CD4-positive, alpha-beta T cell (primary cell): ENCODE data around the gene TMC2. TPM values are rescaled to one million over a fixed set of nuclear protein-coding genes. Genes with fewer than 3 reads are reported as not detected.
A peak's percentile ranks its signal among the peaks of the same experiment; 100 is the strongest.

Experiments used
- ATAC-seq: fragments of 200-7000 bp; cut with Tn5 transposase; one replicate; pipeline ENCODE4 v1.10.0; 2022; ENCODE audit warnings: mild to moderate bottlenecking; ENCODE audit not compliant: poor library complexity
- CTCF ChIA-PET: fragments of 350-600 bp; sonication (Branson Sonifier 250); formaldehyde crosslinking; loops from one replicate; lab custom pipeline; 2021; ENCODE audit warnings: antibody characterized with exemption, inconsistent platforms; lab: Charles Lee
- POLR2A ChIA-PET: fragments of 350-600 bp; sonication (Branson Sonifier 250); formaldehyde crosslinking; loops from one replicate; lab custom pipeline; 2021; ENCODE audit warnings: antibody characterized with exemption, inconsistent platforms; lab: Charles Lee
- DNase-seq, 14 experiments: peaks; one replicate each; pipeline ENCODE4 v3.0.0-alpha.2; 2013 to 2020; ENCODE audit warnings: mixed read lengths in 2 of 14
- H3K27ac ChIP-seq, 2 donors: one replicate each; pipeline versions ENCODE4 v1.5.1 to v1.7.0; 2013; ENCODE audit warnings: low read length in 2 of 2, low read depth in 1 of 2, mild to moderate bottlenecking in 1 of 2
- H3K27me3 ChIP-seq, 2 experiments: 1 replicate in 1 of 2; 2 replicates in 1 of 2; pipeline versions ENCODE4 v1.6.1 to v1.7.0; 2013; ENCODE audit warnings: low read length in 2 of 2, control low read depth in 1 of 2, mild to moderate bottlenecking in 1 of 2, moderate library complexity in 1 of 2; ENCODE audit not compliant: insufficient read depth in 2 of 2, control insufficient read depth in 1 of 2
- H3K36me3 ChIP-seq: one replicate; pipeline ENCODE4 v1.6.1; 2013; ENCODE audit warnings: low read length, control low read depth; ENCODE audit not compliant: insufficient read depth
- H3K4me1 ChIP-seq: one replicate; pipeline ENCODE4 v1.6.1; 2013; ENCODE audit warnings: low read length, control low read depth; ENCODE audit not compliant: insufficient read depth
- H3K4me3 ChIP-seq: one replicate; pipeline ENCODE4 v1.5.1; 2013; ENCODE audit warnings: mild to moderate bottlenecking, low read length, moderate library complexity
- H3K9me3 ChIP-seq, 2 experiments: 1 replicate in 1 of 2; 2 replicates in 1 of 2; pipeline versions ENCODE4 v1.6.1 to v1.7.0; 2013; ENCODE audit warnings: low read length in 2 of 2, mild to moderate bottlenecking in 2 of 2, control low read depth in 1 of 2, moderate library complexity in 1 of 2; ENCODE audit not compliant: control insufficient read depth in 1 of 2, insufficient read depth in 1 of 2
- H3K27ac Mint-ChIP-seq: one replicate; pipeline ENCODE4 v1.8.0; 2020; ENCODE audit warnings: mixed read lengths
- H3K27me3 Mint-ChIP-seq: one replicate; pipeline ENCODE4 v1.8.0; 2021; ENCODE audit warnings: mixed read lengths
- H3K36me3 Mint-ChIP-seq: one replicate; pipeline ENCODE4 v1.8.0; 2021; ENCODE audit warnings: low read depth, mixed read lengths
- H3K4me1 Mint-ChIP-seq: one replicate; pipeline ENCODE4 v1.8.0; 2021; ENCODE audit warnings: low read depth, mixed read lengths
- H3K4me3 Mint-ChIP-seq: one replicate; pipeline ENCODE4 v1.8.0; 2020; ENCODE audit warnings: mild to moderate bottlenecking, mixed read lengths
- H3K9me3 Mint-ChIP-seq: one replicate; pipeline ENCODE4 v1.8.0; 2020; ENCODE audit warnings: mixed read lengths
- intact Hi-C, 2 experiments: fragments of 100-400 bp; cut with DNase I in 1 of 2; cut with micrococcal nuclease in 1 of 2; formaldehyde crosslinking; loops; one replicate each; pipeline versions ENCODE4 v1.15.1 to v1.9.0; 2023 to 2025; cut with DNase I, micrococcal nuclease
- total RNA-seq, 174 experiments: library from RNA in 2 of 174; stranded (reverse) in 2 of 174; gene quantifications; one replicate each; pipeline ENCODE4 v1.2.3 and lab custom pipeline; 2021 to 2026
- TF ChIP-seq, protein P1 (sequence below): fragments of 200-600 bp; IDR thresholded peaks from one replicate; pipeline ENCODE4 v1.8.0; 2022; ENCODE audit warnings: antibody characterized with exemption, mild to moderate bottlenecking

TMC2 gene
- total RNA-seq, 2 experiments from 2014 or later = not detected

DNA sequence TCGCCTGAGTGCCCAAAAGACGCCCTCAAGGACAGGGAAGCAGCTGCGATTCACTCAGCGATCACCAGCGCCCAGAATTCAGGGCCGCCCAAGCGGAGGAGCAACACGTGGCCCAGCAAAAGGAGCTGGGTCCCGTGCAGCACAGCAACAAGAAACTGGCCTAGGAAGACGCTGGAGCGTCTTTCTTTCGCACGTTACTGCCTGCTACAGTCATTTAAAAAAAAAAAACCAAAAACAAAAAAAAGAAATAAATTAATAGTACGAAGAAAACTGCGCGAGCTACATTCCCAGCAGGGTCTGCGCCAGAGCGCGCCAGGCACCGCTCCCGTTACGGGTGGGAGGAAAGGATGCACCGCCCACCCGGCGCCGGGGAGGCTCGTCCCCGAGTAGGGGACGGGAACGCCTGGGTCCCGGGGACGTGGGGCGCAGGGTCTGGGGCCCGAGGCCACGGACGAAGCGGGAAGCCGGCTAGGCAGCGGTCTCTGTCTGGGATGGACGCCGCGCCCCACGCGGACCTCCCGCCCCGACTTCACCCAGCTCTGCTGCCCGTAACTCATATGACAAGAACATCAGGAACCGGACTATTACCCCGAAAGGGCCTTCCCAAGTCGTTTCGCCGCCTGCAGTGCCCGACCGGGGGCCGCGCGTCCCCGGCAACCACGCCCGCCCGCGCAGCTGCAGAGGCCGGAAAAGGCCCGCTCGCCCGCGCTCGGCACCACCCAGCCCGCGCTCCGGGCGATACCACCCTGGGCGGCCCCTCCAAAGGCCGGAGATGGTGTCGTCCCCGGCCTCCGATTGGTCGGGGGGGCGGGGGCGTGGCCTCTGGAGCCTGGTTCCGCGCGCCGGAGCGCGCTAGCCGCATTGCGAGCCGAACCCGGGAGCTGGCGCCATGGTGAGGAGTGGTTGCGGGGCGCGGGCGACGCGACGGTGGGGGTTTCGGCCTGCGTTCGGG, 115.7 kb downstream of the TMC2 start, which contains the start of gene NOP56:
Gene NOP56, plus strand, starts transcription at position 861 of the 952 bp plus-strand sequence. Its CDS starts 29 bp downstream, at position 890.
- Histone ChIP-seq H3K27ac (peak within 1 kb of the TSS; percentile 66 to 83), H3K9me3 (no peaks in the 10 kb centered on the region), H3K4me1 (peaks cover 48% of the 10 kb centered on the region), H3K27me3 (no peaks in the 10 kb centered on the region), H3K36me3 (peaks cover 34% of the 10 kb centered on the region), H3K4me3 (peak within 1 kb of the TSS; percentile 81)
- CTCF ChIA-PET = interaction anchor here (1.0 to 2.6 kb wide), 4 partner anchors 12 to 130 kb away, joined by 4 to 8 read pairs (median 6); partner anchors contain the start of gene IDH3B
- peak within 1 kb of the TSS; percentile 95 for H3K4me3 Mint-ChIP-seq
- peaks cover 59% of the 10 kb centered on the region for H3K4me1 Mint-ChIP-seq
- POLR2A ChIA-PET = interaction anchor here (0.8 to 6.2 kb wide), 19 partner anchors 8 to 1819 kb away, joined by 3 to 124 read pairs (median 9); partner anchors contain the start of genes EBF4, FAM110A, IDH3B and PCED1A
- TF ChIP-seq, protein P1, sequence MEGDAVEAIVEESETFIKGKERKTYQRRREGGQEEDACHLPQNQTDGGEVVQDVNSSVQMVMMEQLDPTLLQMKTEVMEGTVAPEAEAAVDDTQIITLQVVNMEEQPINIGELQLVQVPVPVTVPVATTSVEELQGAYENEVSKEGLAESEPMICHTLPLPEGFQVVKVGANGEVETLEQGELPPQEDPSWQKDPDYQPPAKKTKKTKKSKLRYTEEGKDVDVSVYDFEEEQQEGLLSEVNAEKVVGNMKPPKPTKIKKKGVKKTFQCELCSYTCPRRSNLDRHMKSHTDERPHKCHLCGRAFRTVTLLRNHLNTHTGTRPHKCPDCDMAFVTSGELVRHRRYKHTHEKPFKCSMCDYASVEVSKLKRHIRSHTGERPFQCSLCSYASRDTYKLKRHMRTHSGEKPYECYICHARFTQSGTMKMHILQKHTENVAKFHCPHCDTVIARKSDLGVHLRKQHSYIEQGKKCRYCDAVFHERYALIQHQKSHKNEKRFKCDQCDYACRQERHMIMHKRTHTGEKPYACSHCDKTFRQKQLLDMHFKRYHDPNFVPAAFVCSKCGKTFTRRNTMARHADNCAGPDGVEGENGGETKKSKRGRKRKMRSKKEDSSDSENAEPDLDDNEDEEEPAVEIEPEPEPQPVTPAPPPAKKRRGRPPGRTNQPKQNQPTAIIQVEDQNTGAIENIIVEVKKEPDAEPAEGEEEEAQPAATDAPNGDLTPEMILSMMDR = no peak
- DNase-seq (peak; percentile 85 to 98 (median 95)), ATAC-seq (peak; percentile 86)
- intact Hi-C loops = loop anchor here (1.0 to 5.0 kb wide), 4 partner anchors 12 to 755 kb away; partner anchors contain the start of genes IDH3B (in 2 of the 2), DNAAF9 (in 1 of the 2) and SNRPB (in 1 of the 2)
- no peaks in the 10 kb centered on the region for H3K27me3 Mint-ChIP-seq
- peak within 1 kb of the TSS; percentile 94 for H3K27ac Mint-ChIP-seq
- no peaks in the 10 kb centered on the region for H3K9me3 Mint-ChIP-seq
- H3K36me3 Mint-ChIP-seq = peaks cover 51% of the 10 kb centered on the region

DNA sequence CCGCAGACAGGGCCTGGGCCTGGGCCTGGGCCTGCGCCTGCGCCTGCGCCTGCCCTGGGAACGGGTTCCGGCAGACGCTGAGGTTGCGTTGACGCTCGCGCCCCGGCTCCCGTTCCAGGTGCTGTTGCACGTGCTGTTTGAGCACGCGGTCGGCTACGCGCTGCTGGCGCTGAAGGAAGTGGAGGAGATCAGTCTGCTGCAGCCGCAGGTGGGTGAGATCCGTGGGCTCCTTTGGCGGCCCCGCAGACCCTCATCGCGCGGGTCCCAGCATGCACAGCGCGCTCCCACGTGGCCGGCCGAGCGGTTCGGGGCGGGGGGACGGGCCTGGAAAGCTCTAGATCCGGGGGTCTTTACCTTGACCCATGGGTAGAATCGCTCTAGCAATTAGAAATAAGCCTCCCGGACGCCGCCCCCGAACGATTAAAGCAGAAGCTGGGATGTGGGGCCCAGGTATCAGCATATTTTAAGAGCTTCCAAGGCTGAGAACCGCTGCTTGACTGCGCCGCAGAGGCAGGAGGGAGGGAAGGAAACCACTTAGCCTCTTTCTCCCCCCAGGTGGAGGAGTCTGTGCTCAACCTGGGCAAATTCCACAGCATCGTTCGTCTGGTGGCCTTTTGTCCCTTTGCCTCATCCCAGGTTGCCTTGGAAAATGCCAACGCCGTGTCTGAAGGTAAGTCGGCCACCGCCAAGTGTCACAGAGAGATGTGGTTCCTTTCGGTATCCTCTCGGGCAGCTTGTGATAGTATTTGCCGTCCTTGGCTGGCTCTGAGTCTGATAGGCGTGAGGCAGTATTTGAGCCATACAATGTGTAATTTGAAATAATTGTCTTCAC, 116.6 kb downstream of the TMC2 start:
- POLR2A ChIA-PET = interaction anchor here (0.6 to 6.2 kb wide), 16 partner anchors 9 to 1820 kb away, joined by 3 to 124 read pairs (median 10); partner anchors contain the start of genes FAM110A, IDH3B, PCED1A and PTPRA
- CTCF ChIA-PET = interaction anchor here (1.8 to 2.6 kb wide), 3 partner anchors 11 to 128 kb away, joined by 4 to 8 read pairs (median 8); partner anchors contain the start of gene IDH3B
- intact Hi-C loops = loop anchor here (1.0 to 5.0 kb wide), 4 partner anchors 11 to 754 kb away; partner anchors contain the start of genes IDH3B (in 2 of the 2), DNAAF9 (in 1 of the 2) and SNRPB (in 1 of the 2)
- no peaks in the 10 kb centered on the region for H3K27me3 ChIP-seq
- Mint-ChIP-seq H3K4me1 (peaks cover 53% of the 10 kb centered on the region), H3K36me3 (peaks cover 60% of the 10 kb centered on the region), H3K9me3 (no peaks in the 10 kb centered on the region), H3K27me3 (no peaks in the 10 kb centered on the region), H3K4me3 (peak overlapping the region; percentile 95), H3K27ac (peak overlapping the region; percentile 82)
- TF ChIP-seq, protein P1 = no peak
- DNase-seq (peak in 5 of 14 experiments; percentile 5 to 75 (median 28)), ATAC-seq (peak; percentile 58)
- peak overlapping the region; percentile 14 to 83 for H3K27ac ChIP-seq
- no peaks in the 10 kb centered on the region for H3K9me3 ChIP-seq
- H3K36me3 ChIP-seq = peaks cover 43% of the 10 kb centered on the region
- H3K4me3 ChIP-seq = peak overlapping the region; percentile 81
- peaks cover 48% of the 10 kb centered on the region for H3K4me1 ChIP-seq
